ENCODE results near the gene OR2M3.
A peak's percentile ranks its signal among the peaks of the same experiment; 100 is the strongest.

Gene OR2M3

DNA sequence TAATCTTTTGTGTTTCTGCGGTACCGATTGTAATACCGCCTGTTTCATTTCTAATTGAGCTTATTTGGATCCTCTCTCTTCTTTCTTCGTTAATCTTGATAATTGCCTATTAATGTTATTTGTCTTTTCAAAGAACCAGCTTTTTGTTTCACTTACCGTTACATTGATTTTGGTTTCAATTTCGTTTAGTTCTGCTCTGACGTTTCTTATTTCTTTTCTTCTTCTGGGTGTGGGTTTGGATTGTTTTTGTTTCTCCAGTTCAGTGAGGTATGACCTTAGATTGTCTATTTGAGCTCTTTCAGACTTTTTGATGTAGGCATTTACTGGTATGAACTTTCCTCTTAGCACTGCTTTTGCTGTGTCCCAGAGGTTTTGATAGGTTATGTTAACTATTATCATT lies 13.1 kb upstream of the OR2M3 start:
- Histone ChIP-seq H3K4me3 (ENCODE audit: insufficient read length, low read depth) (no peak overlapping the region), H3K27me3 (ENCODE audit: insufficient read depth, insufficient read length) (no peaks in the 10 kb centered on the region), H3K9ac (ENCODE audit: insufficient read length, low read depth) (no peak overlapping the region), H3K4me1 (ENCODE audit: insufficient read depth, insufficient read length) (no peaks in the 10 kb centered on the region), H3K36me3 (ENCODE audit: insufficient read depth, insufficient read length, low read length) (no peaks in the 10 kb centered on the region), H3K9me3 (ENCODE audit: insufficient read depth, low read length) (no peaks in the 10 kb centered on the region)
- DNase-seq (ENCODE audit: low read depth, low spot score) = no peak
- TF ChIP-seq YY1 (IDR thresholded peaks at IDR 0.05; ENCODE audit: insufficient read depth, insufficient read length) (no peak), ZNF274 (IDR thresholded peaks at IDR 0.05; ENCODE audit: low read depth, low read length) (no peak), SUZ12 (IDR thresholded peaks at IDR 0.05; ENCODE audit: extremely low read depth, insufficient read depth, insufficient read length) (no peak)

DNA sequence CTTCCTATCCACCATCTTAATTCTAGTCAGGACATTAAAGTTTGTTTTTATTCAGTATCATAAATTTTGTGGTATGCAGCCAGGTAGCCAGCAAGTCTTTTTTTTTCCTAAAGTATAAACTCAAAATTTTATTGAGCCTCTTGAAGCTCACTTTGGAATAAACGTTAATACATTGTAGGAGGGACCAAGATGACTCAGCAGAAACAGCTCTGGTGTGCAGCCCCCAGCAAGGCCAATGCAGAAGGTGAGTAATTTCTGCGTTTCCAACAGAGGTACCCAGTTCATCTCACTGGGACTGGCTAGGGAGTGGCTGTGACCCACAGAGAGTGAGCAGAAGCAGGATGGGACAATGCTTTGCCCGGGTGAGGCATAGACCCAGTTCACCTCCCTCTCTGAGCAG lies 9.7 kb upstream of the OR2M3 start:
- no peak for DNase-seq (ENCODE audit: low read depth, low spot score)
- no peak overlapping the region for H3K9ac ChIP-seq (ENCODE audit: insufficient read length, low read depth)
- H3K36me3 ChIP-seq (ENCODE audit: insufficient read depth, insufficient read length, low read length) = no peaks in the 10 kb centered on the region
- H3K27me3 ChIP-seq (ENCODE audit: insufficient read depth, insufficient read length) = no peaks in the 10 kb centered on the region
- no peaks in the 10 kb centered on the region for H3K9me3 ChIP-seq (ENCODE audit: insufficient read depth, low read length)
- H3K4me1 ChIP-seq (ENCODE audit: insufficient read depth, insufficient read length) = peaks cover 2% of the 10 kb centered on the region
- H3K4me3 ChIP-seq (ENCODE audit: insufficient read length, low read depth) = no peak overlapping the region
- no peak for TF ChIP-seq SUZ12 (IDR thresholded peaks at IDR 0.05; ENCODE audit: extremely low read depth, insufficient read depth, insufficient read length)
- no peak for TF ChIP-seq ZNF274 (IDR thresholded peaks at IDR 0.05; ENCODE audit: low read depth, low read length)
- no peak for TF ChIP-seq YY1 (IDR thresholded peaks at IDR 0.05; ENCODE audit: insufficient read depth, insufficient read length)

DNA sequence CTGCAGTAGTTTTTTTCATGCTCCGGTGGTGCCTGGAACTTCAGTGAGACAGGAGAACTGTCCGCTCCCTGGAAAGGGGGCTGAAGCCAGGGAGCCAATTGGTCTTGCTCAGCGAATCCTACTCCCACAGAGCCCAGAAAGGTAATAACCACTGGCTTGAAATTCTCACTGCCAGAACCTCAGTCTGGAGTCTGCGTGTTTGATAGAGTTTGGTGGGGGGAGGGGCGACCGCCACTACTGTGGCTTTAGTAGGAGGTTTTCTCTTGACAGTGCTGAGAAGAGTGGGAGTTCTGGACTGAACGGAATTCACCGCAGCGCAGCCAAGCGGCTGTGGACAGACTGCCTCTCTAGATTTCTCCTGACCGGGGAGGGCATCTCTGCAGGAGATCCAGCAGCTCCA lies 8.0 kb upstream of the OR2M3 start:
- H3K27me3 ChIP-seq (ENCODE audit: insufficient read depth, insufficient read length) = no peaks in the 10 kb centered on the region
- H3K36me3 ChIP-seq (ENCODE audit: insufficient read depth, insufficient read length, low read length) = no peaks in the 10 kb centered on the region

DNA sequence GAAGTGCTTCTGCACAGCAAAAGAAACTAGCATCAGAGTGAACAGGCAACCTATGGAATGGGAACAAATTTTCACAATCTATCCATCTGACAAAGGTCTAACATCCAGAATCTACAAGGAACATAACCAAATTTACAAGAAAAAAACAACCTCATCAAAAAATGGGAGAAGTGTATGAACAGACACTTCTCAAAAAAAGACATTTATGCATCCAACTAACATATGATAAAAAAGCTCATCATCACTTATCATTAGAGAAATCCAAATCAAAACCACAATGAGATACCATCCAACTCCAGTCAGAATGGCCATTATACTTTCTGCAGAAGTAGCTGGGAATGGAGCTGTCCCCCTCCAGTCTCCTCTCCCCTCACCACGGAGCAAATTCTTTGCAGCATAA lies 2.9 kb upstream of the OR2M3 start:
- Histone ChIP-seq H3K36me3 (ENCODE audit: insufficient read depth, insufficient read length, low read length) (no peaks in the 10 kb centered on the region), H3K9me3 (ENCODE audit: insufficient read depth, low read length) (no peaks in the 10 kb centered on the region)
- no peak for DNase-seq (ENCODE audit: low read depth, low spot score)

More for the DNA sequence above, 8.0 kb upstream of the OR2M3 start:
- Histone ChIP-seq H3K4me1 (ENCODE audit: insufficient read depth, insufficient read length) (peaks cover 2% of the 10 kb centered on the region), H3K9me3 (ENCODE audit: insufficient read depth, low read length) (no peaks in the 10 kb centered on the region), H3K4me3 (ENCODE audit: insufficient read length, low read depth) (no peak overlapping the region), H3K9ac (ENCODE audit: insufficient read length, low read depth) (no peak overlapping the region)
- TF ChIP-seq YY1 (IDR thresholded peaks at IDR 0.05; ENCODE audit: insufficient read depth, insufficient read length) = no peak
- TF ChIP-seq SUZ12 (IDR thresholded peaks at IDR 0.05; ENCODE audit: extremely low read depth, insufficient read depth, insufficient read length) = no peak
- TF ChIP-seq ZNF274 (IDR thresholded peaks at IDR 0.05; ENCODE audit: low read depth, low read length) = no peak
- DNase-seq (ENCODE audit: low read depth, low spot score) = no peak

DNA sequence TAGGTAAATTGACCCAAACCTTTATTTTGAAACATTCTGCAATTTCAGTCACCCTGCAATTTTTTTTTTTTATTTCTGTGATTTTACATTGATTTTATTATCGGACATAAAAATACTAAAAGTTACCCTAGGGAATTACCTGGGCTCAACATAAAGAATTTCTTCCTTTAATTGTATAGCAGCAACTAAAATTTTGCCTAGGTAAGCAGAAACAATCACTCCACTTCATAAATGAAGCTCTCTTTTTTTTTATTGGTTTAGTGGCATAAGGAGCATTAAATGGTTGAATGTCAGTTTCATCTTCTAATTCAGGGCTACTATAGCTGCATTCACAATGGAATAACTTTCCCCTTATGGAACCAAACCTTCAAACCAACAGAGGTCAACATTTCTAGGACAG lies 18.8 kb downstream of the OR2M3 start:
- no peak overlapping the region for H3K4me3 ChIP-seq (ENCODE audit: insufficient read length, low read depth)
- no peak overlapping the region for H3K9ac ChIP-seq (ENCODE audit: insufficient read length, low read depth)
- H3K27me3 ChIP-seq (ENCODE audit: insufficient read depth, insufficient read length) = no peaks in the 10 kb centered on the region
- H3K36me3 ChIP-seq (ENCODE audit: insufficient read depth, insufficient read length, low read length) = no peaks in the 10 kb centered on the region
- no peaks in the 10 kb centered on the region for H3K9me3 ChIP-seq (ENCODE audit: insufficient read depth, low read length)
- DNase-seq (ENCODE audit: low read depth, low spot score) = no peak
- no peaks in the 10 kb centered on the region for H3K4me1 ChIP-seq (ENCODE audit: insufficient read depth, insufficient read length)
- TF ChIP-seq ZNF274 (IDR thresholded peaks at IDR 0.05; ENCODE audit: low read depth, low read length) (no peak), YY1 (IDR thresholded peaks at IDR 0.05; ENCODE audit: insufficient read depth, insufficient read length) (no peak), SUZ12 (IDR thresholded peaks at IDR 0.05; ENCODE audit: extremely low read depth, insufficient read depth, insufficient read length) (no peak)

More for the DNA sequence above, 2.9 kb upstream of the OR2M3 start:
- Histone ChIP-seq H3K4me1 (ENCODE audit: insufficient read depth, insufficient read length) (peaks cover 2% of the 10 kb centered on the region), H3K27me3 (ENCODE audit: insufficient read depth, insufficient read length) (no peaks in the 10 kb centered on the region), H3K9ac (ENCODE audit: insufficient read length, low read depth) (no peak overlapping the region), H3K4me3 (ENCODE audit: insufficient read length, low read depth) (no peak overlapping the region)
- TF ChIP-seq SUZ12 (IDR thresholded peaks at IDR 0.05; ENCODE audit: extremely low read depth, insufficient read depth, insufficient read length) = no peak
- no peak for TF ChIP-seq ZNF274 (IDR thresholded peaks at IDR 0.05; ENCODE audit: low read depth, low read length)
- TF ChIP-seq YY1 (IDR thresholded peaks at IDR 0.05; ENCODE audit: insufficient read depth, insufficient read length) = no peak

DNA sequence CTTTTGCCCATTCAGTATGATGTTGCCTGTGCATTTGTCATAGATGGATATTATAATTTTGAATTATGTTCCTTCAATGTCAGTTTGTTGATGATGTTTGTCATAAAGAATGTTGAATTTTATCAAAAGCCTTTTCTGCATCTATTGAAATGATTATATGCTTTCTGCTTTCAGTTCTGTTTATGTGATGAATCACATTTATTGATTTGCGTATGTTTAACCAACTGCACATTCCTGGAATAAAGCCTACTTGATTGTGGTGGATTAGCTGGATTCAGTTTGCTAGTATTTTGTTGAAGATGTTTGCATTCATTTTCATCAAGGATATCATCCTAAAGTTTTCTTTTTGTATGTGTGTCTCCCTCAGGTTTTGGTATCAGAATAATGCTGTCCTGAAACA lies 28.5 kb downstream of the OR2M3 start:
- H3K9ac ChIP-seq (ENCODE audit: insufficient read length, low read depth) = no peak overlapping the region
- no peaks in the 10 kb centered on the region for H3K9me3 ChIP-seq (ENCODE audit: insufficient read depth, low read length)
- no peak overlapping the region for H3K4me3 ChIP-seq (ENCODE audit: insufficient read length, low read depth)
- peaks cover 3% of the 10 kb centered on the region for H3K4me1 ChIP-seq (ENCODE audit: insufficient read depth, insufficient read length)
- TF ChIP-seq YY1 (IDR thresholded peaks at IDR 0.05; ENCODE audit: insufficient read depth, insufficient read length) = no peak
- TF ChIP-seq ZNF274 (IDR thresholded peaks at IDR 0.05; ENCODE audit: low read depth, low read length) = no peak
- TF ChIP-seq SUZ12 (IDR thresholded peaks at IDR 0.05; ENCODE audit: extremely low read depth, insufficient read depth, insufficient read length) = no peak
- no peak for DNase-seq (ENCODE audit: low read depth, low spot score)
- no peaks in the 10 kb centered on the region for H3K36me3 ChIP-seq (ENCODE audit: insufficient read depth, insufficient read length, low read length)
- H3K27me3 ChIP-seq (ENCODE audit: insufficient read depth, insufficient read length) = no peaks in the 10 kb centered on the region

DNA sequence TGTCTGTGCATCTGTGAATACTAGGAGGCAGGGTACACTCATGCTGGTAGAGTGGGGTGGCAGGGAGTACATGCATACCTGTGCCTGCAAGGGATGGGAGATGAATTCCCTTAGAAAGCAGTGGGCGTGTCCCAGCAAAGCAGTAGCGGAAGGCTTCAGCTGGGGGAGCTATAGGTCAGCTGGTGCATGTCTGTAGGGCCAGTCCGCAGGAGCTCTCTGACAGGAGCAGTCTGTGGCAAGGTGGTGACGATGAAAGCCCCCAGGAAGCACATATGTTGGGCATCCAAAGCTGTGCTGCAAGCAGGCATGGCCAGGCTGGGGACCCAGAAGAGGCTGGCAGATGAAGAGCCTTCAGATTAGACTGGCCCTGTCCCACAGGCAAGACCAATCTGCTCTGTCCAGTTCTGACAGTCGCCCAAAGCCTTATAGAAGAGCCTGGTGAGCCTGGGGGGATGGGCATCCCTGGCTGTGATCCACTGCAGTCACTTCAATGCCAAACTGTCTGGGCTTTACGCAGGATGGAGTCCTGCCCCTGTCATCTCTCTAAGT lies 32.4 kb downstream of the OR2M3 start:
- Histone ChIP-seq H3K4me3 (ENCODE audit: insufficient read length, low read depth) (no peak overlapping the region), H3K27me3 (ENCODE audit: insufficient read depth, insufficient read length) (no peaks in the 10 kb centered on the region), H3K9ac (ENCODE audit: insufficient read length, low read depth) (no peak overlapping the region), H3K4me1 (ENCODE audit: insufficient read depth, insufficient read length) (peaks cover 3% of the 10 kb centered on the region), H3K36me3 (ENCODE audit: insufficient read depth, insufficient read length, low read length) (no peaks in the 10 kb centered on the region), H3K9me3 (ENCODE audit: insufficient read depth, low read length) (no peaks in the 10 kb centered on the region)
- peak; percentile 20 for DNase-seq (ENCODE audit: low read depth, low spot score)
- TF ChIP-seq SUZ12 (IDR thresholded peaks at IDR 0.05; ENCODE audit: extremely low read depth, insufficient read depth, insufficient read length) (no peak), YY1 (IDR thresholded peaks at IDR 0.05; ENCODE audit: insufficient read depth, insufficient read length) (no peak), ZNF274 (IDR thresholded peaks at IDR 0.05; ENCODE audit: low read depth, low read length) (no peak)
